Activated CD4-positive, alpha-beta T cell treated with anti-CD3 and anti-CD28 coated beads, Interleukin-2, amount 10 ng/mL, durations not matched to agents 24 days and 14 days (primary cell): Measurements from ENCODE around the gene ARHGAP24. TPM values are rescaled to one million over a fixed set of nuclear protein-coding genes. Genes with fewer than 3 reads are reported as not detected.

Experiments
- DNase-seq: peaks from one replicate; pipeline ENCODE4 v3.0.0; 2022
- H3K27ac Mint-ChIP-seq: one replicate; pipeline ENCODE4 v1.8.0; 2022; ENCODE audit warnings: mild to moderate bottlenecking, mixed read lengths
- H3K27me3 Mint-ChIP-seq: one replicate; pipeline ENCODE4 v1.8.0; 2022; ENCODE audit warnings: mixed read lengths
- H3K36me3 Mint-ChIP-seq: one replicate; pipeline ENCODE4 v1.8.0; 2022; ENCODE audit warnings: low read depth, mild to moderate bottlenecking, mixed read lengths
- H3K4me1 Mint-ChIP-seq: one replicate; pipeline ENCODE4 v1.8.0; 2021; ENCODE audit warnings: mixed read lengths
- H3K4me3 Mint-ChIP-seq: one replicate; pipeline ENCODE4 v1.8.0; 2022; ENCODE audit warnings: mild to moderate bottlenecking, moderate library complexity, mixed read lengths
- H3K9me3 Mint-ChIP-seq: one replicate; pipeline ENCODE4 v1.8.0; 2021; ENCODE audit warnings: mixed read lengths
- intact Hi-C: fragments of 100-400 bp; cut with micrococcal nuclease; formaldehyde crosslinking; loops from one replicate; pipeline ENCODE4 v1.15.1; 2023
- total RNA-seq: library from RNA; stranded (reverse); gene quantifications from 2 replicates; pipeline ENCODE4 v1.2.3, GENCODE V29; 2022

The ARHGAP24 gene
- total RNA-seq, 1 donor from 2014 or later: not detected

DNA sequence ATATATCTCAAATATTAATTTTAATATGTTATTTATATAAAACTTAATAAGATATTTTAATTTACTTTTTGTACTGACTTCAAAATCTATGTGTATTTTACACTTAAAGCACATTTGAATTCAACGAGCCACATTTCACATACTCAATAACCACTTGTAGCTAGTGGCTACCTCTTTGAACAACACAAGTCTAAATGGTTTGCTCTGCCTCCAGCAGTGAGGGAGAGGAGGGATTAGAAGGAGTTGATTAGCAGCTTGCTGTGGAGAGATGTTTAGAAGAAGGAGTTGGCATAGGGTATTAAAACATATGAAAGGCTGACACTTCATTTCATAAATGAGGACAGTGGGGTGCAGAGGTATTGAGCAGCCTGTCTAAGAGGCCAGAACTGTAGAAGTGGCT, 124.0 kb downstream of the ARHGAP24 start:
- H3K4me3 Mint-ChIP-seq: no peak overlapping the region
- H3K27me3 Mint-ChIP-seq: no peaks in the 10 kb centered on the region
- intact Hi-C loops: no loop called here
- H3K9me3 Mint-ChIP-seq: no peaks in the 10 kb centered on the region
- no peak for DNase-seq
- no peaks in the 10 kb centered on the region for H3K4me1 Mint-ChIP-seq
- no peaks in the 10 kb centered on the region for H3K36me3 Mint-ChIP-seq
- H3K27ac Mint-ChIP-seq: no peak overlapping the region

DNA sequence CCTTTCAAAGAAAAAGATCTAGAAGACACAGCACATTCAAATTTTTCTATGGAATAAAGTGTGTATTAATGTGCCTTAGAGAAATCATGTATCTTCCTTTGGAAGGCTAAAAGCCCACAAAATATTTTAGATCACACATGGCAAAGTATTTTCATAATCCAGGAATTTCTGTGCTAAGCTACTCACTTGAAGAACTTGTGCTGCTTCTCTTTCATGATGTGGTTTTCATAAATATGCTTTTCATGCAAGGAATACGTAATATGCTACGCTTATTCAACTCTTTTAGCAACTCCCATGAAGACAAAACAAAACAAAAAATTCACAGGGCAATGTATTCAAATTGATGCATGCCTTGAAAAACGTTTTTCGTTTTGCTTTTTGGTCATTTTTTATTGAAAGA, 125.6 kb downstream of the ARHGAP24 start:
- H3K4me3 Mint-ChIP-seq: no peak overlapping the region
- no peaks in the 10 kb centered on the region for H3K27me3 Mint-ChIP-seq
- intact Hi-C loops: no loop called here
- DNase-seq: no peak
- no peaks in the 10 kb centered on the region for H3K4me1 Mint-ChIP-seq
- no peaks in the 10 kb centered on the region for H3K36me3 Mint-ChIP-seq
- no peaks in the 10 kb centered on the region for H3K9me3 Mint-ChIP-seq
- no peak overlapping the region for H3K27ac Mint-ChIP-seq

DNA sequence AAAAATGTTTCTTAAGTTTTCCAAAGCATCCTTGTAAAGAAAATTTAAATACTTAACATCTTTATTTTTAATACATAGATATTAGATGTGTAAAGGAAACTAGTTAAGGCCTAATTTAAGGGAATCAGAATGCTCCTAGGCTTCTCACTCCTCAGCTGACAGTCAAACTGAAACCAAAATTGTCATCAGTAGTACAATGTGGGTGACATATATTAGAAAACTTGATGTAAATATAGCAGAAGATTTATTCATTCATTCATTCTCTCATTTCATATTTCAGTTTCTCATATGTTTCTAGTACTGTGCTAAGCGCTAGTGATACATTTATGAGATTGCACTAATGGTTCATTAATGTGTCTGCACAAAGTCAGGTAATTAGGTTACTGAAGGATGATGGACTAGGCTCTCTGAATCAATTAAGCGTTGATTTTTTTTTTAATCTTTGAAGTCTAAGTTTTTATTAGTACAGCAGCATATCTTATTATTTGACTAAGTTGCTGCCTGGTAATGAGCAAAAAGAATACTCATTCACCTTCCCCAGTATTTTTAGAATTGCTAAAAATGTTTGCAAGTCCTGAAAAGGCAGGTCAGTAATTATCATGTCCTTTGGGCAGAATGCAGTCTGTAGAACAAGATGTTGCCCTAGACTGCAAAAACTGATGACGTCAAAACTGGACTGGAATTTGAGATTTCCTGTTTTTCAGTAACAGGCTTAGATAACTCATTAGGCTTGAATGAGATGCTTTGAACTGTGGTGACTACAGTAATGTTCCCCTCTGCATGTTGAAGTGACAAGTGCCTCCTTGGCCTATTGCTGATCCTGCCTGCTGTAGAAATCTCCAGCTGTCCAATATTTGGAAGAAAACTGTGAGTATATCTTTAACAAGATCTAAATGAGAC, 128.7 kb downstream of the ARHGAP24 start:
- DNase-seq: no peak
- H3K36me3 Mint-ChIP-seq: no peaks in the 10 kb centered on the region
- H3K4me3 Mint-ChIP-seq: no peak overlapping the region
- H3K27me3 Mint-ChIP-seq: no peaks in the 10 kb centered on the region
- H3K4me1 Mint-ChIP-seq: no peaks in the 10 kb centered on the region
- intact Hi-C loops: no loop called here
- no peak overlapping the region for H3K27ac Mint-ChIP-seq
- no peaks in the 10 kb centered on the region for H3K9me3 Mint-ChIP-seq

DNA sequence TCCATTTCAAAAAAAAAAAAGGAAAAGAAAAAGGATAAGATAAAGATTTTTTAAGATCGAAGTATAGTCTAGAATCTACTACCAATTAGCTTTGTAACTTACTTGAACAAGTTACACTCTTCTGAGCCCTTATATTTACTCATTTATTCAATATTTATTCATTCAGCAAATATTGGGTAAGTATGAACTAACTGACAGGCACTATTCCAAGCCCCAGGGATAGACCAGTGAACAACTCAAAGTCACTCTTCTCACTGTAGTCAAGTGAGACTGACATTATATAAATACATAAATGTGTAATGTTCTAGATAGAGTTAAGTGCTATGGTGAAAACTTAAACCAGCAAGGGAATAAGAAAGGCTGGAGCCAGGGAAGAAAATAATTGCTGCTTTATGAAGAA, 131.6 kb downstream of the ARHGAP24 start:
- H3K27ac Mint-ChIP-seq: no peak overlapping the region
- no peaks in the 10 kb centered on the region for H3K36me3 Mint-ChIP-seq
- H3K27me3 Mint-ChIP-seq: no peaks in the 10 kb centered on the region
- DNase-seq: no peak
- H3K4me1 Mint-ChIP-seq: no peaks in the 10 kb centered on the region
- H3K4me3 Mint-ChIP-seq: no peak overlapping the region
- intact Hi-C loops: no loop called here
- no peaks in the 10 kb centered on the region for H3K9me3 Mint-ChIP-seq

DNA sequence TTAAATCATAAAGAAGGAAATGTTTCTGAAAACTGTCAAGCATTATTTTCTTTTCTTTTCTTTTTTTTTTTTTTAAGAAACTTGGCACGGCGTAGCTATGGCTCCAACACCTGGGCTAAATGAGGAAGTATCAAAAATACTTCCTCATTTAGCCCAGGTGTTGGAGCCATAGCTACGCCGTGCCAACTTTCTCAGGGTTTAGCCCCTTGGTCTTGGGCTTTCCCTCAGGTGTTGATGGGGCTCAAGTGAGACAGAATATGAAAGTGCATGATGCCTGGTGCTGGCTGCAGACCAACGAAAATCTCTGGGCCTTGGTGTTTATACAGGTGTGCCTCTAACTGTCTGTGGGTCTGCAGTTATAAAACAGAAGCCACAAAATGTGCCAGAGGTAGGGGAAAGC, 132.7 kb downstream of the ARHGAP24 start:
- Mint-ChIP-seq H3K9me3 (no peaks in the 10 kb centered on the region), H3K27me3 (no peaks in the 10 kb centered on the region), H3K4me1 (no peaks in the 10 kb centered on the region), H3K4me3 (no peak overlapping the region), H3K36me3 (no peaks in the 10 kb centered on the region), H3K27ac (no peak overlapping the region)
- intact Hi-C loops: no loop called here
- no peak for DNase-seq

DNA sequence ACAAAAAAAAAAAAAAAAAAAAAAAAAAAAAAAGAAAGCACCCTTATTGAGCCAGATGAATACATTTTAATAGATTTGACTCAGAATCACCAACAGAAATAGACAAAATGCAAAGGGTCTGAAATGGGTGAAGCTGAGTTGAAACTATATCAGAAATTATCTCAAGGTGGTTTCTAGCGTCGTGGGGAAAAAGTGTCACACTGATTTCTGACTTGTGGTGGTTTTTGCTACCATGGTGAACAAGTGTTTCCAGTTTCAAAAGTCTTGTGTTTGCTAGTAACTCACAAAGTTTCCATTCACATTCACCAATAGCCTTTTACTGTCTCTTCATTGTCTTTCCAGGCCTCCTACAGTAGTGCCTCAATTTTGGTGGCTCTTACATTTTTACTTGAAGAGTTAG, 135.5 kb downstream of the ARHGAP24 start:
- DNase-seq: no peak
- Mint-ChIP-seq H3K4me1 (no peaks in the 10 kb centered on the region), H3K4me3 (no peak overlapping the region), H3K27me3 (no peaks in the 10 kb centered on the region), H3K36me3 (no peaks in the 10 kb centered on the region), H3K9me3 (no peaks in the 10 kb centered on the region), H3K27ac (no peak overlapping the region)
- intact Hi-C loops: no loop called here

DNA sequence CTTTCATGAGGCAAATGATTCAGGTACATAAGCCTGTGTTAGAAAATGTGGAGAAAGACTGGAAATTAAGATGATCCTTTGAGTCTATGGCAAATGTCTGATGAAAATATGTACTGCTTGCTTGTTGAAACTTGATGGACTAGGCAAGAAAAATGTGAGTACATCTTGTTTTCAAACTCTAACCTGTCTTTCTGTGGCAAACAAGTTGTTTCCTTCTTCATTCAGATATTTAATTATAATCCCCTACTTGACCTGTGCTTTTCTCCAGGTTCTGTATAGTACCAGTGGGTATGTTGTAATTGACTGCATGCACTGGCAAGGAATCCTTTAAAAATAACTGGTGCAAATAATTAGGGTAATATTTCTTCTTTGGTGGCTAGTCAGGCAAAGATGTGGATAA, 136.7 kb downstream of the ARHGAP24 start:
- Mint-ChIP-seq H3K27me3 (no peaks in the 10 kb centered on the region), H3K36me3 (no peaks in the 10 kb centered on the region), H3K4me3 (no peak overlapping the region), H3K4me1 (no peaks in the 10 kb centered on the region), H3K9me3 (no peaks in the 10 kb centered on the region), H3K27ac (no peak overlapping the region)
- DNase-seq: no peak
- intact Hi-C loops: no loop called here

DNA sequence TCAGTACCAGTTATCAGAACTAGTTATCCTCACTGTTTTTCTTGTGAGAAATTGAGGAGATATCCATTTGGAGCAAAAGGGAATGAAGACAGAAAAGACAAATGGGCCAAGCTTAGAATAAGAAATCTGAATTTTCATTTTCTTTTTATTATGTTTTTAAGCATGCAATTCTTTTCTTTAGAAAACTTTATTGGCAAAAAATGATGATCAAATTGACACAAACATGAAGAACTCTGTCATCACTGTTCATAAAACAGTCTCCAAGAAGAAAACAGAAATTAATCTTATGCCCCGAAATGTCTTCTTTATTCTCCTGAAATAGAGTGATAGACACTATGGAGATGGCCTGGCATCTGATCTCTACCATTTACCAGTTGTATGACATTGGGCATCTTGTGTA, 139.0 kb downstream of the ARHGAP24 start:
- no peak for DNase-seq
- Mint-ChIP-seq H3K4me1 (no peaks in the 10 kb centered on the region), H3K27me3 (no peaks in the 10 kb centered on the region), H3K9me3 (no peaks in the 10 kb centered on the region), H3K4me3 (no peak overlapping the region), H3K36me3 (no peaks in the 10 kb centered on the region), H3K27ac (no peak overlapping the region)
- intact Hi-C loops: no loop called here

DNA sequence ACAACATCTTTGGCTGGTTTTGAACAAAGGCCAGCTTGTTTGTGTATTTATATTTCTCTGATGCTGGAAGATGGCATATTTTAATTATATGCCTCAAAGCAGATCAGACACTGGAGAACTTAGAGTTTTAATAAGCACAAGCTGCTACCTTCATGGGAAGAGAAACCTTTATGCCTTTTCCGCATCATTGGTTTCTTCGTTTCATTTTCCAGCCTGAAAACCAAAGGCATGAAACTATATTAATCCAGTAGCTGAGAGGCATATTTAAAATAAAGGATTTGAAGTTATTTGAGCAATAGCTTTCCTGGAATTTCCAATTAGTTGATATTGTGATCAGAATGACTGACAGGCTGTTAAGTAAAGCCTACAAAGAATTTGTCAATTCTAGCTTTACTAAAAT, 141.0 kb downstream of the ARHGAP24 start:
- H3K4me1 Mint-ChIP-seq: no peaks in the 10 kb centered on the region
- DNase-seq: no peak
- intact Hi-C loops: no loop called here
- H3K4me3 Mint-ChIP-seq: no peak overlapping the region
- no peaks in the 10 kb centered on the region for H3K9me3 Mint-ChIP-seq
- no peaks in the 10 kb centered on the region for H3K27me3 Mint-ChIP-seq
- no peaks in the 10 kb centered on the region for H3K36me3 Mint-ChIP-seq
- H3K27ac Mint-ChIP-seq: no peak overlapping the region

DNA sequence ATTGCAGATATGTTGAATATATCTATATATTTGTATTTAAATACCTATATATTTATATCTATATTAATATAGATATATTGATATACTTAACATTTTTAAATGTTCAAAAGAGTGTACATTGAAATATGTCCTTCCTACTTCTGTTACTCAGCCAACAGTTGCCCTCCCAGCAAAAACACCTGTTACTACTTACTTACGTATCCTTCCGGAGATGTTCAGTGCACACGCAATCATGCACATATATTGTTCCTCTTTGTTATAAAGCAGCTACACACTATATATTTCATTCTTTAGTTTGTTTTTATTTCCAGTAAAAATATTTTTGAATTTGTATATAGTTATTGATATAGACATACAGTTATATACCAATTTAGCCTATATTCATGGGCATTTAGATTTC, 142.3 kb downstream of the ARHGAP24 start:
- Mint-ChIP-seq H3K4me3 (no peak overlapping the region), H3K36me3 (no peaks in the 10 kb centered on the region), H3K27ac (no peak overlapping the region), H3K27me3 (no peaks in the 10 kb centered on the region), H3K4me1 (no peaks in the 10 kb centered on the region), H3K9me3 (no peaks in the 10 kb centered on the region)
- intact Hi-C loops: no loop called here
- DNase-seq: no peak

DNA sequence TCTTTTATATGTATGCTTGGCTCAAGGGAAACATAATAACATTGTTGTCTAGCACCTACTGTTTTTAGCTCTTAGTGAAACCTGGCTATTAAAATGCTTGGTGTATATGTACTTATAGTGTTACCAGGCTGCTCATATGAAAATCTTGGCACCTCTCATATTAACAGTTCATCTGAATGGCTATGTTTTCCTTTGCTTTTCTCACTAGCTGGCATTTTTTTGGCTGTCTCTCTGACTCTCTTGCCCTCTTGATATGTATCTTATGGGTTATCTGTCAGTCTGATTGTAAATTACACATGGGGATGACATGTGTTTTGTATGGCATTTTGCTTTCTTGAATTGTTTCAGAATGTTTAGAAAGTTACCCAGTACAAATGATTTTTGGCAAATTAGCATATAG, 158.0 kb downstream of the ARHGAP24 start:
- Mint-ChIP-seq H3K4me3 (no peak overlapping the region), H3K27me3 (no peaks in the 10 kb centered on the region)
- intact Hi-C loops: no loop called here

DNA sequence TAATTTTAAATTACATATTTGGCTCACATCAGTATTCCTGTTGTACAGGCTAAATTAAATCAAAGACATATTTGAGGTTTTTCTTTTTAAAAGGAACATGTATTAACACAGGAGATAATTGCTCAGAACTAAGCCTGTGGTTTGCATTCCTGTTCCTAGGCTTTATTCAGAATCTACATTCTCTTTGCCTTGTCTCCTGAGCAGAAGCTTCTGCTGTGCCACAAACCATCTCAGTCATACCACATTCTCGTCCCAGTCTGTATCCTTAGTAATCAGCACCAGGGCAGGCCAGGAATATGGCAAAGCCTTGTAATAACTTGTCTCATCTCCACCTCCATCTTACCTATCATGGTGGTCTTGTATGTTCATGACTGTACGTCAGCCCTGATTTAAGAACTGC, 162.8 kb downstream of the ARHGAP24 start:
- Mint-ChIP-seq H3K9me3 (no peaks in the 10 kb centered on the region), H3K4me3 (no peak overlapping the region), H3K27ac (no peak overlapping the region), H3K27me3 (no peaks in the 10 kb centered on the region), H3K4me1 (no peaks in the 10 kb centered on the region), H3K36me3 (no peaks in the 10 kb centered on the region)
- no peak for DNase-seq
- intact Hi-C loops: no loop called here

More for the DNA sequence above, 158.0 kb downstream of the ARHGAP24 start:
- no peaks in the 10 kb centered on the region for H3K4me1 Mint-ChIP-seq
- no peaks in the 10 kb centered on the region for H3K9me3 Mint-ChIP-seq
- no peak for DNase-seq
- no peak overlapping the region for H3K27ac Mint-ChIP-seq
- H3K36me3 Mint-ChIP-seq: no peaks in the 10 kb centered on the region

DNA sequence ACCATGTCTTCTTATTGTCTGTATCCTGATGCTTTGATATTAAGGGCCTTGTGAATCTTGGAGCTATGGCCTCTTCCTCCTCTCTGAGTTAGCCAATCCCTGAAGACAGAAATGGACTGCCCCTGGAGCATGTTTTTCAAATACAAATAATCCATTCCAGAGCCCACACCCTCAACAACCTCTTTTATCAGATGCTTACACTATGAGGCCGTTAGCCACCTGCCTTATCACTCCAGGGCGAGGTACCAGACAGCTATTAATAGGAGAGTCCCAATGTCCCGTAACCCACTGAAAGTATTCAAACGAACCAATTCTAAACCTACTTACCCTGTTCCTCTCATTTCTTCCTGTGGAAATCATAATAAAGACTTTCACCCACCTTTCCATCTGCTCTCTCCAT, 165.0 kb downstream of the ARHGAP24 start:
- Mint-ChIP-seq H3K4me1 (no peaks in the 10 kb centered on the region), H3K4me3 (no peak overlapping the region), H3K27ac (no peak overlapping the region), H3K27me3 (no peaks in the 10 kb centered on the region), H3K36me3 (no peaks in the 10 kb centered on the region), H3K9me3 (no peaks in the 10 kb centered on the region)
- no peak for DNase-seq
- intact Hi-C loops: no loop called here

DNA sequence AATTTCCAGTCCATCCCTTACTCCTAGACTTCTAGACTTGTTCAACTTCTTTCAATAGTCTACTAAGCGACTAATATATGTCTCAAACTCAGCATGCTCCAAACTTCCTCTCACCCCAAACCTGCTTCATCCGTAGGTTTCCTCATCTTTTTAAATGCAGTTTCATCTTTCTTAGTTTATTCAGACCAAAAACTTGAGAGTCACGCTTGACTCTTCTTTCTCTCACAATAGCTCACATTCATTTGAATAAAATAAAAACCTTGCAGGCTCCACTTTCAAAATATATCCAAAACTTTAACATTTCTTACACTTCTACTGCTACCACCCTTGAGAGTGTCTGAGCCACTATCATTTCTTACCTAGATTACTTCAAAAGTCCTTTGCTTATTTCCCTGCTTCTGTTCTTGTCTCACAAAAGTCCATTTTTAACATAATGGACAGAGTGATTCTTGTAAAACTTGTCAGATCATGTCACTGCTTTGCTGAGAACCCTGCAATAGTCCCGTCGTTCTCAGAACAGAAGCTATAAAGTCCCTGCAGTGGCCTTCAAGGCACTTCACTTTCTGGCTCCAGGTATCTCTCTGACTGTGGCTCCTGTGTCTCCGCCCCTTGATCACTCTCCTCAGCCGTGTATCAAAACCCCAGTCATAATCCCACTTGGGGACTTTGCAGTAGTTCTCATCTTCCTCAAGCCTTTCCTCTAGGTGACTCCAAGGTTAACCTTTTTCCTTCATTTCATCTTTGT, 167.6 kb downstream of the ARHGAP24 start:
- no peak overlapping the region for H3K4me3 Mint-ChIP-seq
- no peaks in the 10 kb centered on the region for H3K9me3 Mint-ChIP-seq
- intact Hi-C loops: no loop called here
- no peaks in the 10 kb centered on the region for H3K36me3 Mint-ChIP-seq
- no peak for DNase-seq
- no peak overlapping the region for H3K27ac Mint-ChIP-seq
- H3K4me1 Mint-ChIP-seq: no peaks in the 10 kb centered on the region
- no peaks in the 10 kb centered on the region for H3K27me3 Mint-ChIP-seq
